ENCODE measurements around the gene ELL2. TPM values are rescaled to one million over a fixed set of nuclear protein-coding genes. Genes with fewer than 3 reads are reported as not detected.

ELL2 gene
- total and polyA plus RNA-seq, 2 donors (not counting 1 experiment from before 2014, with no cell fraction given) = 7.2 to 27.0 TPM

DNA sequence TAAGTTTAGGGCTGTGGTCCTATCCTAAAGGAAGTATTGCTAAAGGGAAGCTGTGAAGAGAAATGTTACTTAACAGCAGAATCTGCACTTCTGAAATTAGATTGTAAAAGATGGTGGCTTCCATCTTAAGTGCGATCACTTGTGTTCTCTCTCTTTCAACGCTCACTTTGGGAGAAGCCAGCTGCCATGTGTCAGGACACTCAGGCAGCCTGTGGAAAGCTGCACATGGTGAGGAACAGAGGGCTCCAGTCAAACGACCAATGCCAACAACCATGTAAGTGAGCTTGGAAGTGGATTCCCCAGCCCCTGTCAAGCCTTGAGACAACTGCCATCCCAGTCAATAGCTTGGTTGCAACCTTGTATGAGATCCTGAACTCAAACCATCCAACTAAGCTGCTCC, 87.4 kb downstream of the ELL2 start:
- no peaks in the 10 kb centered on the region for H3K9me3 ChIP-seq (ENCODE audit: control extremely low read depth in 1 of 3, control insufficient read depth in 2 of 3, insufficient read depth in 1 of 3, low read length in 2 of 3)
- no peak overlapping the region for H3K4me3 Mint-ChIP-seq
- no peaks in the 10 kb centered on the region for H4K20me1 ChIP-seq (ENCODE audit: control insufficient read depth, insufficient read depth, low read length, poor library complexity, severe bottlenecking)
- H3K4me1 ChIP-seq (ENCODE audit: control insufficient read depth in 2 of 2, insufficient read depth in 2 of 2, low read length in 2 of 2) = peaks cover 15 to 19% of the 10 kb centered on the region in 2 donors
- ATAC-seq (ENCODE audit: low read depth) = no peak
- no peaks in the 10 kb centered on the region for H3K27me3 Mint-ChIP-seq
- WGBS (ENCODE audit: insufficient coverage) = 100% methylated on average over 3 of the region's 3 CpGs
- H3K4me1 Mint-ChIP-seq = peaks cover 18% of the 10 kb centered on the region
- H2AFZ ChIP-seq (ENCODE audit: insufficient read depth, low read depth, low read length, poor library complexity, severe bottlenecking) = no peak overlapping the region
- intact Hi-C loops (cut with micrococcal nuclease) = no loop called here
- no peak overlapping the region for H3K27ac ChIP-seq (ENCODE audit: low read length in 2 of 2)
- no peaks in the 10 kb centered on the region for H3K79me2 ChIP-seq (ENCODE audit: control insufficient read depth, insufficient read depth, low read length)
- H3K9me3 Mint-ChIP-seq (ENCODE audit: insufficient read depth) = no peaks in the 10 kb centered on the region
- DNase-seq = no peak
- ChIA-PET CTCF (interaction anchor here (0.9 to 1.0 kb wide), 2 partner anchors 13 to 463 kb away, joined by 4 read pairs; no protein-coding TSS in a partner anchor), POLR2A (no interaction called here)
- H3K27ac Mint-ChIP-seq = no peak overlapping the region
- H3K4me3 ChIP-seq (ENCODE audit: control extremely low read depth in 1 of 5, extremely low read depth in 1 of 5, insufficient read depth in 1 of 5, low read depth in 2 of 5, low read length in 4 of 5) = no peak overlapping the region
- H3K36me3 ChIP-seq (replicated peaks in 1 of 2; ENCODE audit: control extremely low read depth in 1 of 2, control insufficient read depth in 1 of 2, extremely low read depth in 1 of 2, insufficient read depth in 2 of 2, low read length in 1 of 2) = no peaks in the 10 kb centered on the region
- no peaks in the 10 kb centered on the region for H3K27me3 ChIP-seq (replicated peaks in 1 of 4; ENCODE audit: control extremely low read depth in 1 of 4, control insufficient read depth in 3 of 4, insufficient read depth in 4 of 4, low read length in 3 of 4)
- H3K9ac ChIP-seq (ENCODE audit: low read length) = no peak overlapping the region
- H3K4me2 ChIP-seq (replicated peaks; ENCODE audit: low read depth, low read length, poor library complexity, severe bottlenecking) = no peak overlapping the region
- no peak for TF ChIP-seq EZH2 (IDR thresholded peaks at IDR 0.05; ENCODE audit: borderline replicate concordance, insufficient read depth, low read depth, low read length, poor library complexity, severe bottlenecking)
- TF ChIP-seq, protein P1, sequence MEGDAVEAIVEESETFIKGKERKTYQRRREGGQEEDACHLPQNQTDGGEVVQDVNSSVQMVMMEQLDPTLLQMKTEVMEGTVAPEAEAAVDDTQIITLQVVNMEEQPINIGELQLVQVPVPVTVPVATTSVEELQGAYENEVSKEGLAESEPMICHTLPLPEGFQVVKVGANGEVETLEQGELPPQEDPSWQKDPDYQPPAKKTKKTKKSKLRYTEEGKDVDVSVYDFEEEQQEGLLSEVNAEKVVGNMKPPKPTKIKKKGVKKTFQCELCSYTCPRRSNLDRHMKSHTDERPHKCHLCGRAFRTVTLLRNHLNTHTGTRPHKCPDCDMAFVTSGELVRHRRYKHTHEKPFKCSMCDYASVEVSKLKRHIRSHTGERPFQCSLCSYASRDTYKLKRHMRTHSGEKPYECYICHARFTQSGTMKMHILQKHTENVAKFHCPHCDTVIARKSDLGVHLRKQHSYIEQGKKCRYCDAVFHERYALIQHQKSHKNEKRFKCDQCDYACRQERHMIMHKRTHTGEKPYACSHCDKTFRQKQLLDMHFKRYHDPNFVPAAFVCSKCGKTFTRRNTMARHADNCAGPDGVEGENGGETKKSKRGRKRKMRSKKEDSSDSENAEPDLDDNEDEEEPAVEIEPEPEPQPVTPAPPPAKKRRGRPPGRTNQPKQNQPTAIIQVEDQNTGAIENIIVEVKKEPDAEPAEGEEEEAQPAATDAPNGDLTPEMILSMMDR (IDR thresholded peaks at IDR 0.05) = no peak

DNA sequence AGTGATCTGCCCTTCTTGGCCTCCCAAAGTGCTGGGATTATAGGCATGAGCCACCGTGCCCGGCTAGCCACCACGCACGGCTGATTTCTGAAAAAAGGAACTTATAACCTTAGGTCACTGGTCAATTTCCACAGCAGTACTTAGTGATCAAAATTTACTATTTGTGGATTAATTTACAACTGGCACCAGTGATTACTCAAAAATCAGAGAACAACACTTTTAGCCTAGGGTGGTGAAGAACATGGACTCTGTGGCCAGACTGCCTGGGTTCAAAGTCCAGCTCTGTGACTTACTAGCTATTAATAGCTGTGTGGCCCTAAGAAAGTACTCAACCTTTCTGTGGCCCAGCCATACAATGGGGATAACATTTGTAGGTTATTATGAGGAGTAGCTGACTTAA, 88.3 kb downstream of the ELL2 start:
- no peak for ATAC-seq (ENCODE audit: low read depth)
- POLR2A ChIA-PET = no interaction called here

More for the DNA sequence above, 88.3 kb downstream of the ELL2 start:
- intact Hi-C loops (cut with micrococcal nuclease) = no loop called here
- H3K4me1 Mint-ChIP-seq = peaks cover 23% of the 10 kb centered on the region
- Histone ChIP-seq H3K27ac (ENCODE audit: low read length in 2 of 2) (no peak overlapping the region), H3K4me2 (replicated peaks; ENCODE audit: low read depth, low read length, poor library complexity, severe bottlenecking) (no peak overlapping the region), H2AFZ (ENCODE audit: insufficient read depth, low read depth, low read length, poor library complexity, severe bottlenecking) (no peak overlapping the region), H3K27me3 (replicated peaks in 1 of 4; ENCODE audit: control extremely low read depth in 1 of 4, control insufficient read depth in 3 of 4, insufficient read depth in 4 of 4, low read length in 3 of 4) (no peaks in the 10 kb centered on the region), H3K79me2 (ENCODE audit: control insufficient read depth, insufficient read depth, low read length) (no peaks in the 10 kb centered on the region), H3K4me1 (ENCODE audit: control insufficient read depth in 2 of 2, insufficient read depth in 2 of 2, low read length in 2 of 2) (peaks cover 23 to 26% of the 10 kb centered on the region in 2 donors), H3K4me3 (ENCODE audit: control extremely low read depth in 1 of 5, extremely low read depth in 1 of 5, insufficient read depth in 1 of 5, low read depth in 2 of 5, low read length in 4 of 5) (no peak overlapping the region), H3K9me3 (ENCODE audit: control extremely low read depth in 1 of 3, control insufficient read depth in 2 of 3, insufficient read depth in 1 of 3, low read length in 2 of 3) (peaks cover 0 to 5% (median 0%) of the 10 kb centered on the region in 3 donors), H3K36me3 (replicated peaks in 1 of 2; ENCODE audit: control extremely low read depth in 1 of 2, control insufficient read depth in 1 of 2, extremely low read depth in 1 of 2, insufficient read depth in 2 of 2, low read length in 1 of 2) (no peaks in the 10 kb centered on the region), H4K20me1 (ENCODE audit: control insufficient read depth, insufficient read depth, low read length, poor library complexity, severe bottlenecking) (no peaks in the 10 kb centered on the region), H3K9ac (ENCODE audit: low read length) (no peak overlapping the region)
- H3K4me3 Mint-ChIP-seq = no peak overlapping the region
- DNase-seq = no peak
- no peaks in the 10 kb centered on the region for H3K27me3 Mint-ChIP-seq
- no peaks in the 10 kb centered on the region for H3K9me3 Mint-ChIP-seq (ENCODE audit: insufficient read depth)
- no peak overlapping the region for H3K27ac Mint-ChIP-seq
- WGBS (ENCODE audit: insufficient coverage) = 83% methylated on average over 1 of the region's 4 CpGs
- CTCF ChIA-PET = interaction anchor here (1.4 kb wide), 1 partner anchor 10 kb away, joined by 3 read pairs; no protein-coding TSS in a partner anchor
- no peak for TF ChIP-seq EZH2 (IDR thresholded peaks at IDR 0.05; ENCODE audit: borderline replicate concordance, insufficient read depth, low read depth, low read length, poor library complexity, severe bottlenecking)
